BJ (cell line): ENCODE data around the gene PPP1R9A. TPM values are rescaled to one million over a fixed set of nuclear protein-coding genes. Genes with fewer than 3 reads are reported as not detected.

Experiments used
- CTCF ChIA-PET: fragments of 350-600 bp; formaldehyde crosslinking; extraction: SDS; loops from one replicate; lab custom pipeline; 2021; ENCODE audit warnings: antibody characterized with exemption, inconsistent platforms; lab: Yijun Ruan, JAX
- POLR2A ChIA-PET: fragments of 300-600 bp; sonication (Branson Sonifier 250); formaldehyde crosslinking; extraction: SDS; loops from one replicate; lab custom pipeline; 2021; ENCODE audit warnings: antibody characterized with exemption; lab: Charles Lee
- DNase-seq: peaks from one replicate; pipeline ENCODE4 v3.0.0-alpha.2; 2011; ENCODE audit warnings: low read depth
- H3K27me3 ChIP-seq: 2 replicates; pipeline ENCODE4 v1.6.0; 2011; ENCODE audit warnings: low read length; ENCODE audit not compliant: control insufficient read depth, insufficient read depth
- H3K36me3 ChIP-seq: 2 replicates; pipeline ENCODE4 v1.5.1; 2011; ENCODE audit warnings: low read length; ENCODE audit not compliant: control insufficient read depth, insufficient read depth
- H3K4me3 ChIP-seq: 2 replicates; pipeline ENCODE4 v1.5.1; 2011; ENCODE audit warnings: low read depth, mild to moderate bottlenecking, control low read depth, low read length
- polyA plus RNA-seq: library from polyadenylated mRNA; depleted of rRNA; stranded (reverse); fragments of >200 nt; gene quantifications from 2 replicates; pipeline ENCODE4 v1.2.3, GENCODE V29; 2011
- TF ChIP-seq, protein P1 (sequence below): IDR thresholded peaks from 2 replicates; pipeline ENCODE4 v1.5.1; 2011; ENCODE audit warnings: low read depth, mild to moderate bottlenecking, control low read depth, inconsistent platforms, low read length, moderate library complexity; ENCODE audit not compliant: insufficient read depth

Gene PPP1R9A
- polyA plus RNA-seq, 1 experiment = 0.09 TPM

- TF ChIP-seq, protein P1, sequence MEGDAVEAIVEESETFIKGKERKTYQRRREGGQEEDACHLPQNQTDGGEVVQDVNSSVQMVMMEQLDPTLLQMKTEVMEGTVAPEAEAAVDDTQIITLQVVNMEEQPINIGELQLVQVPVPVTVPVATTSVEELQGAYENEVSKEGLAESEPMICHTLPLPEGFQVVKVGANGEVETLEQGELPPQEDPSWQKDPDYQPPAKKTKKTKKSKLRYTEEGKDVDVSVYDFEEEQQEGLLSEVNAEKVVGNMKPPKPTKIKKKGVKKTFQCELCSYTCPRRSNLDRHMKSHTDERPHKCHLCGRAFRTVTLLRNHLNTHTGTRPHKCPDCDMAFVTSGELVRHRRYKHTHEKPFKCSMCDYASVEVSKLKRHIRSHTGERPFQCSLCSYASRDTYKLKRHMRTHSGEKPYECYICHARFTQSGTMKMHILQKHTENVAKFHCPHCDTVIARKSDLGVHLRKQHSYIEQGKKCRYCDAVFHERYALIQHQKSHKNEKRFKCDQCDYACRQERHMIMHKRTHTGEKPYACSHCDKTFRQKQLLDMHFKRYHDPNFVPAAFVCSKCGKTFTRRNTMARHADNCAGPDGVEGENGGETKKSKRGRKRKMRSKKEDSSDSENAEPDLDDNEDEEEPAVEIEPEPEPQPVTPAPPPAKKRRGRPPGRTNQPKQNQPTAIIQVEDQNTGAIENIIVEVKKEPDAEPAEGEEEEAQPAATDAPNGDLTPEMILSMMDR = no peak
- CTCF ChIA-PET = interaction anchor here (1.2 kb wide), 1 partner anchor 7 kb away, joined by 3 read pairs; no protein-coding TSS in a partner anchor
- H3K4me3 ChIP-seq = no peak overlapping the region
- no peaks in the 10 kb centered on the region for H3K36me3 ChIP-seq
- no peaks in the 10 kb centered on the region for H3K27me3 ChIP-seq
- POLR2A ChIA-PET = no interaction called here
- no peak for DNase-seq
Measured at GRCh38 chr7:95267754-95268153, 360.4 kb downstream of the PPP1R9A start.

- TF ChIP-seq, protein P1 = no peak
- CTCF ChIA-PET = no interaction called here
- DNase-seq = no peak
Measured at GRCh38 chr7:95269640-95270039, 362.2 kb downstream of the PPP1R9A start.

GRCh38 chr7:95276114-95276513, 368.7 kb downstream of the PPP1R9A start:
- ChIA-PET POLR2A (no interaction called here), CTCF (no interaction called here)
- no peaks in the 10 kb centered on the region for H3K27me3 ChIP-seq
- H3K36me3 ChIP-seq = no peaks in the 10 kb centered on the region
- no peak for DNase-seq
- TF ChIP-seq, protein P1 = no peak
- H3K4me3 ChIP-seq = no peak overlapping the region

More at GRCh38 chr7:95269640-95270039, 362.2 kb downstream of the PPP1R9A start:
- Histone ChIP-seq H3K27me3 (no peaks in the 10 kb centered on the region), H3K4me3 (no peak overlapping the region), H3K36me3 (no peaks in the 10 kb centered on the region)
- POLR2A ChIA-PET = no interaction called here

DNA sequence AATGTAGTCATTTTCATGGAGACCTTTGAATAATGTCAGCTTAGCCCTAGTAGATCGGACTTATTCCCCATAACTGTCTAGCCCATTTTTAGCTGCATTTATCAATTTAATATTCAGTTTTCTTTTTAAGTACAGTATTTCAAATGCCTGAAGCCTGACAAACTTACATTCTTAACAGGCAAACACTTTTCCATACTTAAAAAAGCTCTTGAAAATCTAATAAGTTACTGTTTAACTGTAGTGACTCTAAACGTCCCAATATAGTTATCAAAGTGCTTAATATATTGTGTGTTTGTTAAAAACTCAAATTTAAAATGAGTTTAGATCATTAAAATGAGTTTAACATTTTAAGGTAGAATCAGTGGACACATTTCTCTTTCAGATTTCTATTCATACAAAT, 372.0 kb downstream of the PPP1R9A start:
- ChIA-PET CTCF (no interaction called here), POLR2A (no interaction called here)
- H3K27me3 ChIP-seq = no peaks in the 10 kb centered on the region
- H3K36me3 ChIP-seq = no peaks in the 10 kb centered on the region
- DNase-seq = no peak
- H3K4me3 ChIP-seq = no peak overlapping the region
- TF ChIP-seq, protein P1 = no peak

- CTCF ChIA-PET = no interaction called here
- no peaks in the 10 kb centered on the region for H3K27me3 ChIP-seq
Measured at GRCh38 chr7:95286096-95286495, 378.7 kb downstream of the PPP1R9A start.

More at GRCh38 chr7:95286096-95286495, 378.7 kb downstream of the PPP1R9A start:
- H3K36me3 ChIP-seq = no peaks in the 10 kb centered on the region
- no peak for DNase-seq
- TF ChIP-seq, protein P1 = no peak
- POLR2A ChIA-PET = no interaction called here
- H3K4me3 ChIP-seq = no peak overlapping the region
